Activated CD4-positive, alpha-beta T cell treated with anti-CD3 and anti-CD28 coated beads, Interleukin-2, amount 50 U/mL, for 24 hours (primary cell): Measurements from ENCODE around the gene PDCD7.

ENCODE experiments used
- DNase-seq, 2 donors: peaks; one replicate each; pipeline ENCODE4 v3.0.0-alpha.2; 2020; ENCODE audit warnings: low read depth in 1 of 2, low spot score in 1 of 2

Gene PDCD7

GRCh38 chr15:65092911-65093792 is 40.5 kb downstream of the PDCD7 start:
- no peak for DNase-seq

DNA sequence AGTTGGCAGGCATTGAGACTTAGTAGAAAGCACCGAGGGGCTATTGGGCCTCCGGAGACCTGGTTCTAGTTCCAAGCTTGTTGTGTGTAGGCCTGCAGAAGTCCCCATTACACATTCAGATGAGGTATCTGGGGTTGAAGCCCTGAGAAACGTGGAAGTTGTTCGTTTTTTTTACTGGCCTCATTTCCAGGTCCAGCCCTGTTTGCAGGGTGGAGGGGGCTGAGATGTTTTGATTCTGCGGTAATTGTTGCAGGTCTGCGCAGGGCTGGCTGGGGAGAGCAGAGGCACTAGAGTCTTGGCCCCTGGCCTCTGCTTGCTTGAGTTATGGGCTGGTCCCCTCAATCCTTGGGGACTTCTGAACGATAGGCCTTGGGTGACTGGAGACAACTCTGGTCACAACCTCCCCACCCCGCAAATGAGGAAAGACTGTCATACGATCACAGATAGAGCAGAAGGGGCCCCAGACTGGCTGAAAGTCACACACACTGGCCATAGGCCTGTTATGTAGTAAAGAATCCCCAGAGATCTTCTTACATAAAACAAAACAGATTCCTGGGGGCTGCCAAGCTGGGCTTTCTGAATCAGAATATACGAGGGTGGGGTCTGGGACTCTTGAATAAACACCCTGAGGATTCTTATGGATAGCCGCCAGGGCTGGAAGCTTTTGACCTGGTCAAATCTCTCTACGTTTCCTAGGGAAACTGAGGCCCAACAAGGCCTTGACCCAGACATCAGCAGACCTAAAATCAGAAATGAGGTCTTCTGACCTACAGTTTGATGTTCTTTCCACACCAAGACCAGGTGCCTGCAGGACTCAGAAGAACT is 41.5 kb downstream of the PDCD7 start:
- no peak for DNase-seq

- DNase-seq: no peak
These were observed 44.3 kb downstream of the PDCD7 start for GRCh38 chr15:65089206-65089824.

- no peak for DNase-seq
These were observed 45.0 kb downstream of the PDCD7 start for GRCh38 chr15:65088643-65089021.

- DNase-seq: no peak
These were observed 45.5 kb downstream of the PDCD7 start for GRCh38 chr15:65087873-65088642.

GRCh38 chr15:65087411-65087810 is 46.2 kb downstream of the PDCD7 start:
- DNase-seq: no peak

- DNase-seq: no peak
These were observed 46.9 kb downstream of the PDCD7 start for GRCh38 chr15:65086680-65087111.

- no peak for DNase-seq
These were observed 47.5 kb downstream of the PDCD7 start for GRCh38 chr15:65085990-65086679.

- no peak for DNase-seq
These were observed 48.3 kb downstream of the PDCD7 start for GRCh38 chr15:65085207-65085753.

DNA sequence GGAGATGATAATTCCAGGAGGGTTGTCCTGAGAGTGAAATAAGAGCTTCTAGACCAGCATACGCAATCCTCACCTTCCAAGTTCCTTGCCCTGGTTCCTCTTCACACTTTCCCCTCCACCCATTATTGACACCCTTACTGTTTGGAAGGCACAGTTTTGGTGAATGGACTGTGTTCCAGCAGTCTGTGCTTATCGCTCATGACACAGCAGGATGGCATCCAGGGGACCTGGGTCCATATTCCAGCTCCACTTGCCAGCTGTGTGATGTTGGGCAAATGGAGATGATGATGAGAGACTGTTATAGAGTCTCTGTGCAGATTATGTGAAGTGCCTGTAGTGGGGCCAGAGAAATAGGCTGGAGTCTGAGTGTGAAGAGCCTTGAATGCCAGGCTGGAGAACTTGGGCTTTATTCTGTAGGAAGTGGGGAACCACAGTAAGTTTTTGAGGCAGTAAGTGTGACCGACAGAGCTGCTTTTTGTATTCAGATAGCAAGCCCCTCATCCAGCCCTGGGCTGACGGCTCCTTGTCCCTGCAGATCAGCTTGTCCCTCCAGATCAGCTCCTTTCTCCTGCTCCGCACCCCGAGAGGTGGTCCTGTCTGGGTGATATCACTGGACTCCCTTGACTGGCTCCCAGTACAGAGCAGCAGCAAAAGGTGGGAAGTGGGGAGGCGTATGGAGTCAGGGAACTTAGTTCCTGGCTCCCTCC is 49.0 kb downstream of the PDCD7 start:
- DNase-seq: no peak

- no peak for DNase-seq
These were observed 50.3 kb downstream of the PDCD7 start for GRCh38 chr15:65083262-65083701.

GRCh38 chr15:65082303-65082953 is 51.2 kb downstream of the PDCD7 start:
- DNase-seq: no peak

- no peak for DNase-seq
These were observed 51.9 kb downstream of the PDCD7 start for GRCh38 chr15:65081758-65082157.

DNA sequence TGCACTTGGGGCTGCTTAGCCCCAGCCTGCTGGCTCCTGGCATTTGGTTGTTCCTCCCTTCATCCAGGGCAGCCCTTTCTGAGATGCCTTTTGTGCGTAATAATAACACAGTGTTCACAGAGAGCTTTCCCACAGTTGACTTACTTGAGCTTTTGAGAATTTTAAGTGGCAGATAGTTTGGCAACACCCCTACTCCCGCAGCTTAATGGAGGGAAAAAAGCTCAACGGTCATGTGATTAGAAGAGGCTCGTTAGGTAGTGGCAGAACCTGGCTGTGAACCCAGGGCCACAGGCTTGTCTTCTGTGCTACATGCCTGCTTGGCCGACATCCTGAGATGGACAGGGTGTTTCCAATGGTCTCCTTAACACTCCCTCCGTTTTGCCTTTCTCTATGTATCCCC is 52.3 kb downstream of the PDCD7 start:
- no peak for DNase-seq

GRCh38 chr15:65079580-65079979 is 54.0 kb downstream of the PDCD7 start:
- DNase-seq: no peak

- DNase-seq: peak; percentile 21 to 32
These were observed 55.6 kb downstream of the PDCD7 start for GRCh38 chr15:65077981-65078352.

GRCh38 chr15:65077291-65077980 is 56.2 kb downstream of the PDCD7 start:
- DNase-seq: no peak
